ENCODE results near the gene IRF2BP2.

Gene IRF2BP2

GRCh38 chr1:234626391-234626790 lies 16.4 kb upstream of the IRF2BP2 start:
- Histone ChIP-seq H3K9me3 (ENCODE audit: control insufficient read depth, low read length) (no peaks in the 10 kb centered on the region), H3K27me3 (ENCODE audit: control insufficient read depth, insufficient read depth, low read length) (no peaks in the 10 kb centered on the region), H3K4me3 (ENCODE audit: low read depth, low read length) (no peak overlapping the region), H3K79me2 (no peaks in the 10 kb centered on the region), H3K9ac (no peak overlapping the region), H3K27ac (no peak overlapping the region), H3K4me1 (no peaks in the 10 kb centered on the region), H2AFZ (no peak overlapping the region), H3K4me2 (ENCODE audit: low read length) (no peak overlapping the region), H3K36me3 (ENCODE audit: control insufficient read depth, insufficient read depth, low read length) (no peaks in the 10 kb centered on the region)
- TF ChIP-seq CTCF (IDR thresholded peaks at IDR 0.05), result no peak

- TF ChIP-seq CTCF (IDR thresholded peaks at IDR 0.05), result no peak
- no peaks in the 10 kb centered on the region for H3K9me3 ChIP-seq (ENCODE audit: control insufficient read depth, low read length)
- no peaks in the 10 kb centered on the region for H3K36me3 ChIP-seq (ENCODE audit: control insufficient read depth, insufficient read depth, low read length)
- no peak overlapping the region for H3K4me2 ChIP-seq (ENCODE audit: low read length)
- H3K4me3 ChIP-seq (ENCODE audit: low read depth, low read length), result no peak overlapping the region
- no peaks in the 10 kb centered on the region for H3K27me3 ChIP-seq (ENCODE audit: control insufficient read depth, insufficient read depth, low read length)
- H3K79me2 ChIP-seq, result no peaks in the 10 kb centered on the region
- H3K4me1 ChIP-seq, result no peaks in the 10 kb centered on the region
- H2AFZ ChIP-seq, result no peak overlapping the region
- no peak overlapping the region for H3K27ac ChIP-seq
- no peak overlapping the region for H3K9ac ChIP-seq
Measured at GRCh38 chr1:234624724-234625117, 14.7 kb upstream of the IRF2BP2 start.

GRCh38 chr1:234621657-234622335 lies 11.8 kb upstream of the IRF2BP2 start:
- H3K9ac ChIP-seq, result no peak overlapping the region

GRCh38 chr1:234621127-234621468 lies 11.1 kb upstream of the IRF2BP2 start:
- no peaks in the 10 kb centered on the region for H3K27me3 ChIP-seq (ENCODE audit: control insufficient read depth, insufficient read depth, low read length)
- H3K4me1 ChIP-seq, result no peaks in the 10 kb centered on the region
- no peak overlapping the region for H2AFZ ChIP-seq
- no peak overlapping the region for H3K4me2 ChIP-seq (ENCODE audit: low read length)
- no peak overlapping the region for H3K9ac ChIP-seq
- no peak overlapping the region for H3K4me3 ChIP-seq (ENCODE audit: low read depth, low read length)
- no peak overlapping the region for H3K27ac ChIP-seq
- no peaks in the 10 kb centered on the region for H3K36me3 ChIP-seq (ENCODE audit: control insufficient read depth, insufficient read depth, low read length)
- H3K79me2 ChIP-seq, result no peaks in the 10 kb centered on the region
- TF ChIP-seq CTCF (IDR thresholded peaks at IDR 0.05), result no peak
- H3K9me3 ChIP-seq (ENCODE audit: control insufficient read depth, low read length), result no peaks in the 10 kb centered on the region

More at GRCh38 chr1:234621657-234622335, 11.8 kb upstream of the IRF2BP2 start:
- Histone ChIP-seq H3K36me3 (ENCODE audit: control insufficient read depth, insufficient read depth, low read length) (no peaks in the 10 kb centered on the region), H3K4me3 (ENCODE audit: low read depth, low read length) (no peak overlapping the region), H3K9me3 (ENCODE audit: control insufficient read depth, low read length) (no peaks in the 10 kb centered on the region), H2AFZ (no peak overlapping the region), H3K79me2 (no peaks in the 10 kb centered on the region), H3K4me2 (ENCODE audit: low read length) (no peak overlapping the region), H3K27ac (no peak overlapping the region), H3K27me3 (ENCODE audit: control insufficient read depth, insufficient read depth, low read length) (no peaks in the 10 kb centered on the region), H3K4me1 (no peaks in the 10 kb centered on the region)
- no peak for TF ChIP-seq CTCF (IDR thresholded peaks at IDR 0.05)
